UCSD-AML1 (cell line): ENCODE results near the gene BCL7B.
"Not testable (repeated sequence)": the region's sequence is repeated elsewhere in the genome, so short reads cannot be mapped to it uniquely, and the experiment has no call there.

Source experiments
- DNase-seq: peaks from one replicate; lab custom pipeline; 2025; ENCODE audit not compliant: unreplicated experiment; lab: John Stamatoyannopoulos, UW

Gene BCL7B

GRCh38 chr7:73537051-73537450 is 20.4 kb downstream of the BCL7B start:
- no peak for DNase-seq

GRCh38 chr7:73536479-73536878 is 21.0 kb downstream of the BCL7B start:
- DNase-seq: no peak

- DNase-seq: not testable (repeated sequence)
These were observed 21.6 kb downstream of the BCL7B start for GRCh38 chr7:73535918-73536317.

GRCh38 chr7:73533742-73534141 is 23.7 kb downstream of the BCL7B start:
- DNase-seq: no peak

- no peak for DNase-seq
These were observed 25.3 kb downstream of the BCL7B start for GRCh38 chr7:73532224-73532623.

- DNase-seq: no peak
These were observed 26.7 kb downstream of the BCL7B start for GRCh38 chr7:73530800-73531199.

- peak; percentile 16 for DNase-seq
These were observed 30.3 kb downstream of the BCL7B start for GRCh38 chr7:73526896-73527821.

- not testable (repeated sequence) for DNase-seq
These were observed 31.4 kb downstream of the BCL7B start for GRCh38 chr7:73526158-73526494.

GRCh38 chr7:73522105-73522872 is 35.2 kb downstream of the BCL7B start, which contains the start of gene BAZ1B:
TSS of gene BAZ1B (minus strand) at chr7:73522293. CDS start at chr7:73521933, 360 bp downstream.
- DNase-seq: peak; percentile 90

- DNase-seq: no peak
These were observed 35.8 kb downstream of the BCL7B start for GRCh38 chr7:73521636-73522104.

- DNase-seq: no peak
These were observed 36.5 kb downstream of the BCL7B start for GRCh38 chr7:73520673-73521635.

- DNase-seq: peak; percentile 6
These were observed 37.4 kb downstream of the BCL7B start for GRCh38 chr7:73519867-73520672.

- DNase-seq: no peak
These were observed 39.0 kb downstream of the BCL7B start for GRCh38 chr7:73518470-73518869.

GRCh38 chr7:73517241-73517995 is 40.1 kb downstream of the BCL7B start:
- DNase-seq: no peak

GRCh38 chr7:73515178-73515577 is 42.3 kb downstream of the BCL7B start:
- DNase-seq: no peak

GRCh38 chr7:73512018-73512780 is 45.3 kb downstream of the BCL7B start:
- no peak for DNase-seq

- no peak for DNase-seq
These were observed 48.0 kb downstream of the BCL7B start for GRCh38 chr7:73509463-73509862.

GRCh38 chr7:73507556-73507955 is 49.9 kb downstream of the BCL7B start:
- DNase-seq: no peak
